A673 (cell line): ENCODE data around the gene LAMP1.

Source experiments
- CTCF ChIP-seq: fragments of 300-800, 200-600 bp; sonication (generic); conservative IDR thresholded peaks from 2 replicates; pipeline ENCODE4 v1.5.1; 2017; ENCODE audit warnings: low read depth, mild to moderate bottlenecking, antibody characterized with exemption, low read length, moderate library complexity, mixed read lengths
- EZH2 ChIP-seq: fragments of 200-600 bp; sonication (generic); IDR thresholded peaks from 2 replicates; pipeline ENCODE4 v1.6.1; 2017; ENCODE audit warnings: borderline replicate concordance, low read depth, mild to moderate bottlenecking, mixed read lengths, antibody characterized with exemption, low read length; ENCODE audit not compliant: poor library complexity, severe bottlenecking

GRCh38 chr13:113364311-113364889 lies 67.4 kb downstream of the LAMP1 start:
- TF ChIP-seq CTCF (no peak), EZH2 (no peak)
